Upper lobe of left lung (tissue), 6 donors: ENCODE results near the gene ACCSL. TPM values are rescaled to one million over a fixed set of nuclear protein-coding genes. Genes with fewer than 3 reads are reported as not detected.

Experiments
- ATAC-seq, 2 donors: fragments of 200-7000 bp; cut with Tn5 transposase; one replicate each; pipeline ENCODE4 v1.9.1; 2022; ENCODE audit warnings: mild to moderate bottlenecking in 2 of 2, moderate library complexity in 2 of 2; ENCODE audit not compliant: low FRiP score in 2 of 2
- DNase-seq, 2 donors: peaks; one replicate each; pipeline ENCODE4 v3.0.0-alpha.2; 2019 to 2020
- H3K27ac ChIP-seq, 4 donors: fragments of 200-600 bp; sonication (generic); one replicate each; pipeline ENCODE4 v1.5.1; 2016 to 2019
- H3K27me3 ChIP-seq, 4 donors: fragments of 200-600 bp; sonication (generic); one replicate each; pipeline ENCODE4 v1.5.1; 2017 to 2019
- H3K36me3 ChIP-seq, 4 donors: fragments of 200-600 bp; sonication (generic); one replicate each; pipeline ENCODE4 v1.5.1; 2016 to 2019
- H3K4me1 ChIP-seq, 4 donors: fragments of 200-600 bp; sonication (generic); one replicate each; pipeline ENCODE4 v1.5.1; 2018 to 2019
- H3K4me3 ChIP-seq, 4 donors: fragments of 200-600 bp; sonication (generic); one replicate each; pipeline ENCODE4 v1.5.1; 2017 to 2019; ENCODE audit warnings: mild to moderate bottlenecking in 2 of 4, moderate library complexity in 1 of 4
- H3K9me3 ChIP-seq, 4 donors: fragments of 200-600 bp; sonication (generic); one replicate each; pipeline ENCODE4 v1.5.1; 2018 to 2019
- EP300 ChIP-seq, 4 donors: sonication (generic); formaldehyde crosslinking; IDR thresholded peaks; one replicate each; pipeline ENCODE4 v1.5.1; 2017; ENCODE audit warnings: antibody characterized with exemption in 4 of 4, control low read depth in 2 of 4
- POLR2A ChIP-seq, 4 donors: fragments of 450-650 bp; IDR thresholded peaks; one replicate each; pipeline ENCODE4 v1.5.1; 2016 to 2017; ENCODE audit warnings: antibody characterized with exemption in 4 of 4, mild to moderate bottlenecking in 2 of 4
- POLR2AphosphoS5 ChIP-seq, 2 donors: sonication (generic); formaldehyde crosslinking; IDR thresholded peaks; one replicate each; pipeline ENCODE4 v1.5.1; 2017; ENCODE audit warnings: antibody characterized with exemption in 2 of 2
- WGBS, 2 donors: methylation state at CpG; one replicate each; pipeline ENCODE4 v1.1.5; 2017 to 2018; 5-methylcytosine and 5-hydroxymethylcytosine counted together
- total RNA-seq, 6 donors: library from RNA; depleted of rRNA in 4 of 6; stranded (reverse); fragments of >200 nt in 4 of 6; gene quantifications; one replicate each; pipeline versions ENCODE4 v1.1.0 to v1.2.1, GENCODE V29; 2016 to 2021
- TF ChIP-seq, protein P1 (sequence below), 6 experiments: fragments of 450-650 bp in 4 of 6; fragments of 200-600 bp in 2 of 6; sonication (generic) in 2 of 6; IDR thresholded peaks; one replicate each; pipeline ENCODE4 v1.5.1; 2016 to 2019; ENCODE audit warnings: antibody characterized with exemption in 6 of 6
- donor health status: DM: no; HTN: no; CAD: no; lungs with moderate emphysema.
- donor health status: DM: no; HTN: yes; CAD: no; lungs with severe emphysema.

The ACCSL gene
- total RNA-seq, 6 donors from 2014 or later: not detected

DNA sequence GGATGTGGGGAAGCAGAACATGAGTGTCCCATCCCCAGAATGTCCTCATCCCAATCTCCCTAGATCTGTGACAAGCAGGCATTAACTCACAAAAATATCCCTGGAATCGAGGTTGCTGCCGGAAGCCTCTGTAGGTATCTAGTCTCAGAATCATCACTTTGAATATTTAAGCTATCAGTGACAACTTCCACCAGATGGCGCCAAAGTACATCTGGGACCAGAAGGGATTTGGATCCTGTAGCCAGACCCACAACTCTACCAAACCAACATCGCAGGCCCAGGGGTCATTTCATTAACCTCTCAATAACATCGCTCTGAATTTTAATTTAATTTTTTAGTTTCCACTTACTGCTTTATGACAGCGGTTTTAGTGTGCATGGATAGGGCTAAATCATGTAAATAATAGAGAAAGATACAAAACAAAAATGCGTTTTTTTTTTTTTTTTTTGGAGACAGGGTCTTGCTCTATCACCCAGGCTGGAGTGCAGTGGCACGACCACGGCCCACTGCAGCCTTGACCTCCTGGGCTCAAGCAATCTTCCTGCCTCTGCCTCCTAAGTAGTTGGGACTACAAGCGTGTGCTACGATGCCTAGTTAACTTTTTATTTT lies 46.6 kb downstream of the ACCSL start:
- H3K27me3 ChIP-seq: no peaks in the 10 kb centered on the region
- ATAC-seq (peak; percentile 74 to 77), DNase-seq (peak in 1 of 2 donors; percentile 75)
- H3K4me3 ChIP-seq: no peak overlapping the region
- 26 to 30% methylated on average over 11 of the region's 11 CpGs for WGBS, 2 donors
- H3K36me3 ChIP-seq: no peaks in the 10 kb centered on the region
- H3K27ac ChIP-seq: no peak overlapping the region
- no peak for TF ChIP-seq POLR2AphosphoS5 (IDR thresholded peaks at IDR 0.05)
- TF ChIP-seq, protein P1, sequence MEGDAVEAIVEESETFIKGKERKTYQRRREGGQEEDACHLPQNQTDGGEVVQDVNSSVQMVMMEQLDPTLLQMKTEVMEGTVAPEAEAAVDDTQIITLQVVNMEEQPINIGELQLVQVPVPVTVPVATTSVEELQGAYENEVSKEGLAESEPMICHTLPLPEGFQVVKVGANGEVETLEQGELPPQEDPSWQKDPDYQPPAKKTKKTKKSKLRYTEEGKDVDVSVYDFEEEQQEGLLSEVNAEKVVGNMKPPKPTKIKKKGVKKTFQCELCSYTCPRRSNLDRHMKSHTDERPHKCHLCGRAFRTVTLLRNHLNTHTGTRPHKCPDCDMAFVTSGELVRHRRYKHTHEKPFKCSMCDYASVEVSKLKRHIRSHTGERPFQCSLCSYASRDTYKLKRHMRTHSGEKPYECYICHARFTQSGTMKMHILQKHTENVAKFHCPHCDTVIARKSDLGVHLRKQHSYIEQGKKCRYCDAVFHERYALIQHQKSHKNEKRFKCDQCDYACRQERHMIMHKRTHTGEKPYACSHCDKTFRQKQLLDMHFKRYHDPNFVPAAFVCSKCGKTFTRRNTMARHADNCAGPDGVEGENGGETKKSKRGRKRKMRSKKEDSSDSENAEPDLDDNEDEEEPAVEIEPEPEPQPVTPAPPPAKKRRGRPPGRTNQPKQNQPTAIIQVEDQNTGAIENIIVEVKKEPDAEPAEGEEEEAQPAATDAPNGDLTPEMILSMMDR (IDR thresholded peaks at IDR 0.05): peak; percentile 40 to 70 (median 60)
- H3K4me1 ChIP-seq: peaks cover 10 to 33% (median 20%) of the 10 kb centered on the region in 4 donors
- H3K9me3 ChIP-seq: no peaks in the 10 kb centered on the region

DNA sequence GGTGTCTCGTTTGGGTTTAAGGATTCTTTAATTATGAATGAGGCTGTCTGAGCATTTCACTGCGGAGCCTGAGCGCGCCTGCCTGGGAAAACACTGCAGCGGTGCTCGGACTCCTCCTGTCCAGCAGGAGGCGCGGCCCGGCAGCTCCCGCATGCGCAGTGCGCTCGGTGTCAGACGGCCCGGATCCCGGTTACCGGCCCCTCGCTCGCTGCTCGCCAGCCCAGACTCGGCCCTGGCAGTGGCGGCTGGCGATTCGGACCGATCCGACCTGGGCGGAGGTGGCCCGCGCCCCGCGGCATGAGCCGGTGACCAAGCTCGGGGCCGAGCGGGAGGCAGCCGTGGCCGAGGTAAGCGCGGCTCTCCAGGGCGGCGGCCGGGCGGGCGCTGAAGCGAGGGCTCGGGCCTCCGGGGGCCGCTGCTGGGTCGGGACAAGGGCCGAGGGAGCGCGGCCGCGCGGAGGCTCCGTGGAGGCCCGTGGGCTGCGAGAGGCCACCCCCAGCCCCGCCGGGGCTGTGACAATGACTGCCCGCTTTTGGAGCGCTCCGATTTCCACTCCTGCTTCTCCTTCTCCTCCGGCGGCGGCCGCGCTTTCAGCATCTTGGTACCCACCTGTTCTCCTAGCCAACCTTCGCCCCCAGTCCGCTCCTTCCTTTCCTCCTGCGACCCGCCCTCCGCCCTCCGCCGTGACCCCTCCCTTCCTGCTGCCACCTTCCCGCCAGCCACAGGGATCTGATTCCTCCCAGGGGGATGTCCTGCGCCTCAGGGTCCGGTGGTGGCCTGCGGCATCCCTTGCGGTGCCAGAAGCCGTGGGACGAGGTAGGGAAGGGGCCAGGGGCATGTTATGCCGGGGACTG lies 48.0 kb downstream of the ACCSL start, which contains the start of gene EXT2:
Gene EXT2, plus strand, starts transcription at position 173 of the 854 bp plus-strand sequence. CDS start 12,035 bp downstream, outside the sequence.
- peak; percentile 93 to 98 for DNase-seq
- peak; percentile 96 to 98 for ATAC-seq
- H3K27ac ChIP-seq: peak within 1 kb of the TSS; percentile 77 to 94 (median 78)
- peaks cover 10 to 29% (median 20%) of the 10 kb centered on the region in 4 donors for H3K4me1 ChIP-seq
- TF ChIP-seq POLR2A (IDR thresholded peaks at IDR 0.05) (peak in 1 of 4 donors; percentile 81), POLR2AphosphoS5 (IDR thresholded peaks at IDR 0.05) (peak; percentile 57 to 72), EP300 (IDR thresholded peaks at IDR 0.05) (no peak)
- TF ChIP-seq, protein P1 (IDR thresholded peaks at IDR 0.05): peak; percentile 86 to 95 (median 91)
- 0% methylated on average over 22 to 36 of the region's 83 CpGs for WGBS, 2 donors
- no peaks in the 10 kb centered on the region for H3K9me3 ChIP-seq
- H3K27me3 ChIP-seq: no peaks in the 10 kb centered on the region
- H3K36me3 ChIP-seq: no peaks in the 10 kb centered on the region
- H3K4me3 ChIP-seq: peak within 1 kb of the TSS; percentile 38 to 97 (median 84)

DNA sequence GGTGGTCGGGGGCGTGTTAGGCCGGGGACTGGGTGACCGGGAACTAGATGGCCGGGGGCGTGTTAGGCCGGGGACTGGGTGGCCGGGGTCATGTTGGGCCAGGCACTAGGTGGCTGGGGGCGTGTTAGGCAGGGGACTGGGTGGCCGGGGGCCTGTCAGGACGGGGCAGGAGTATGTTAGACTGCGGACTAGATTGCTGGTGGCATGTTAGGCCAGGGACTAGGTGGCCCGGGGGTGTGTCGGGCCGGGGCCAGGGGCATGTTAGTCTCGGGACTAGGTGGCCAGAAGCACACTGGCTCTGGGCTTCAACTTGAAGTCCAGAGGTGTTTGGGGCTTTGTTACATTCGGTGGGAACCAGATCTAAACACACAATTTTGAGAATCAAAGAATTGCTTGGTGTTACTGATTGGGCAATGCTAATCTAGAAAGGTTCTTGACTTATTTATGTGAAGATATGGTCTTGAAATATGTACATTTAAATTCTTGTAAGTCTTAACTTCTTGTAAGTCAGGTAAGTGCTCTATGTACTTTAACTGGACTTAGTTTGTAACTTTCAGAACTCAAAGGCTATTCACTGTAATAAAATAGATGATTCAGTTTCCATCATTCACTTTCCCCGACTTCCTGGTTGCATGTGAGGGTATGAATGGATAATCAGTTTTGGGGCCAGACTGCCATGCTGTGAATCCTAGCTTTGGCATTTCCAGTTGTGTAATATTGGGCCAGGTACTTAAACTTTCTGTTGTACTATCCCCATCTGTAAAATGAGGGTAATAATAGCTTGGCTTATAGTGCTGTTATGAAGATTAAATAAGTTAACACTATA lies 48.8 kb downstream of the ACCSL start:
- DNase-seq (peak in 1 of 2 donors; percentile 79), ATAC-seq (peak in 1 of 2 donors; percentile 17)
- H3K27me3 ChIP-seq: no peaks in the 10 kb centered on the region
- H3K4me1 ChIP-seq: peaks cover 10 to 29% (median 20%) of the 10 kb centered on the region in 4 donors
- H3K27ac ChIP-seq: peak overlapping the region in 2 of 4 donors; percentile 77 to 94
- peak overlapping the region; percentile 38 to 97 (median 84) for H3K4me3 ChIP-seq
- no peaks in the 10 kb centered on the region for H3K9me3 ChIP-seq
- 14 to 21% methylated on average over 4 to 18 of the region's 18 CpGs for WGBS, 2 donors
- no peaks in the 10 kb centered on the region for H3K36me3 ChIP-seq
- TF ChIP-seq EP300 (IDR thresholded peaks at IDR 0.05): no peak
- TF ChIP-seq POLR2A (IDR thresholded peaks at IDR 0.05): no peak
- no peak for TF ChIP-seq POLR2AphosphoS5 (IDR thresholded peaks at IDR 0.05)
- TF ChIP-seq, protein P1 (IDR thresholded peaks at IDR 0.05): no peak

DNA sequence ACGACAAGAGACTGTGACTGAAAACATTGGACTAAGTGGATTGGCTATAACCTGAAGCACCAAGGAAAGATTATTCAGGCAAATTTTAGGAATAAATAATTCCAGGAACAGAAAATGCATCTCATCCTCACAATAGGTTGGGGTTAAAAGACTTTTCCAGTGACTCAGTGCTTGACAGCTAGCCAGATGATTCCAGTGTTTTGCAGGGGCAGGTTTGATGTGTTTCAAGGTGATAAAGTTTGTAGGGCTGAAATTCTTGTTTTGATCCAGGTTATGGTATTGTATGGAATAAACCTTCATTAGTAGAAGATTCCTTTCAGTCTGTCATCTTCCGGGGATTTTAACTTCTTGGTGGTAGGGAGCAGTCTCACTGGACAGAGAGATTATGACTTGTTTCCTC lies 50.0 kb downstream of the ACCSL start:
- Histone ChIP-seq H3K27ac (no peak overlapping the region), H3K36me3 (no peaks in the 10 kb centered on the region), H3K9me3 (no peaks in the 10 kb centered on the region), H3K4me3 (no peak overlapping the region), H3K27me3 (no peaks in the 10 kb centered on the region), H3K4me1 (peaks cover 10 to 29% (median 20%) of the 10 kb centered on the region in 4 donors)
- no peak for TF ChIP-seq POLR2A (IDR thresholded peaks at IDR 0.05)
- no peak for TF ChIP-seq EP300 (IDR thresholded peaks at IDR 0.05)
- no peak for TF ChIP-seq POLR2AphosphoS5 (IDR thresholded peaks at IDR 0.05)
- TF ChIP-seq, protein P1 (IDR thresholded peaks at IDR 0.05): no peak
- WGBS, 2 donors: 90 to 93% methylated on average over 2 of the region's 2 CpGs
- ATAC-seq (no peak), DNase-seq (no peak)
